Mononuclear cell (primary cell): ENCODE results near the gene ABCA4. TPM values are rescaled to one million over a fixed set of nuclear protein-coding genes. Genes with fewer than 3 reads are reported as not detected.

ENCODE experiments used
- H3K27me3 ChIP-seq: 2 replicates; pipeline ENCODE4 v1.6.0; 2011; ENCODE audit warnings: low read length, control low read depth; ENCODE audit not compliant: insufficient read depth
- H3K4me1 ChIP-seq: 2 replicates; pipeline ENCODE4 v1.5.1; 2011; ENCODE audit warnings: mild to moderate bottlenecking, low read length, control low read depth; ENCODE audit not compliant: insufficient read depth
- H3K4me3 ChIP-seq: 2 replicates; pipeline ENCODE4 v1.5.1; 2011; ENCODE audit warnings: mild to moderate bottlenecking, low read length, moderate library complexity
- H3K9me3 ChIP-seq: 2 replicates; pipeline ENCODE4 v1.5.1; 2011; ENCODE audit warnings: low read depth, mild to moderate bottlenecking, control low read depth, low read length
- total RNA-seq: library from RNA; depleted of rRNA; stranded (reverse); fragments of >200 nt; gene quantifications from one replicate; pipeline ENCODE4 v1.2.3, GENCODE V29; 2012

The ABCA4 gene
- total RNA-seq, 1 donor: not detected

- peaks cover 14% of the 10 kb centered on the region for H3K4me1 ChIP-seq
- H3K27me3 ChIP-seq: no peaks in the 10 kb centered on the region
- H3K9me3 ChIP-seq: no peaks in the 10 kb centered on the region
- H3K4me3 ChIP-seq: no peak overlapping the region
Measured at GRCh38 chr1:94045465-94046056, 75.4 kb downstream of the ABCA4 start.

GRCh38 chr1:94044891-94045290 is 76.1 kb downstream of the ABCA4 start:
- Histone ChIP-seq H3K27me3 (no peaks in the 10 kb centered on the region), H3K9me3 (no peaks in the 10 kb centered on the region), H3K4me1 (peaks cover 14% of the 10 kb centered on the region), H3K4me3 (no peak overlapping the region)

DNA sequence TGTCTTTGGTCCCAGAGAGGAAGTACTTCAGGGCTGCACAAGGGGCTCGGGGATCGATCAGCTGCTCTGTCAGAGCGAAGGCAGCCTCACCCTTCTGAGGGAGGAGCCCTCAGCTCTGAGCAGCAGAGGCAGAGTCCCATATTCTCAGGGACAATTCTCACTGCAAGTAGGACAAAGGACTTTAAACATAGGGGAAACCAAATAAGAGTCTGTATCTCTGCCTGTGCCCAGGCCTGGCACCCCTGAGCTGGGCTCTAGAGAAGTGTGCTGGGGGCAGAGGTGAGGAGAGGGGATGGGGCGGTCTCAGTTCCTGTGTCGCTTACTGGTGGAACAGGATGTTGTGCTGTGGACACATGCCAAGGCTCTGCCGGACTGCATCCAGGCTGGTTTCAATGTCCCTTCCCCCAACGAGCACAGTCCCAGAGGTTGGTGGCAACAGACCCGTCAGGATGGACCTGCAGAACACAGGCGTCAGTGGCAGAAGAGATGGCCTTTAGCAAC is 76.6 kb downstream of the ABCA4 start:
- Histone ChIP-seq H3K4me1 (peaks cover 14% of the 10 kb centered on the region), H3K4me3 (no peak overlapping the region), H3K9me3 (no peaks in the 10 kb centered on the region), H3K27me3 (peaks cover 1% of the 10 kb centered on the region)

- H3K4me3 ChIP-seq: no peak overlapping the region
- no peaks in the 10 kb centered on the region for H3K9me3 ChIP-seq
- peaks cover 5% of the 10 kb centered on the region for H3K27me3 ChIP-seq
- peaks cover 14% of the 10 kb centered on the region for H3K4me1 ChIP-seq
Measured at GRCh38 chr1:94043738-94044289, 77.1 kb downstream of the ABCA4 start.

- Histone ChIP-seq H3K4me3 (no peak overlapping the region), H3K9me3 (no peaks in the 10 kb centered on the region), H3K4me1 (peaks cover 14% of the 10 kb centered on the region), H3K27me3 (peaks cover 16% of the 10 kb centered on the region)
Measured at GRCh38 chr1:94042388-94042787, 78.6 kb downstream of the ABCA4 start.

DNA sequence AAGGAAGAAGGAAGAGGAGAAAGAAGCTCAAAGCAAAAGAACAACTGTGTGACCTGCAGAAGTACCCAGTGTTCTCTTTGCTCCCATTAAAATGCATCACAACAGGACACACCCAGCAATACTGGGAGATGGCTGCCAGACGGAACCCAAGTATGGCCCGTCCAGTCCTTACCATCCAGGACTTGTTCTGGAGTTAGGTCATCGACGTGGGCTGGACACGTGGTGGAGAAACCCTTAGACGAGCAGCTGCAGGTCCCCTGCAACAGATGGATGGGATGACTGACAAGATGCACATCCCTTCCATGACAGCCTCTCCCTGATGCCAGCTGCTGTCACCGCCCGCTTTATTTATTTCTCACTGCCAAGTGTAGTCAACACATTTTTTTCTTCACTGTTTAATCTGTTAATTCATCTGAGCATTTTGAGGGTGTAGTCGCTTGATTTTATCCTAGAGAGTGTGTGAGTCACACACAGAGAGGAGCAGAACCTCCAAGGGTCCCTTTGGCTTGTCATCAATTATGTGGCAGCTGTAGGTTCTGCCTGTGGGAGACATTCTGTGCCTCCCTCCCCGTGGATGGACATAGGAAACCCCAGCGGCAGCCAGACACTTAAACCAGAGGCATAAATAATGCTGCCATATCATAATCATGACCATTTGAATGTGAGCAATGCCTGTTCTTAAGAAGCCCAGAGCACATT is 80.9 kb downstream of the ABCA4 start:
- peaks cover 17% of the 10 kb centered on the region for H3K27me3 ChIP-seq
- H3K4me1 ChIP-seq: peaks cover 10% of the 10 kb centered on the region
- H3K9me3 ChIP-seq: no peaks in the 10 kb centered on the region
- H3K4me3 ChIP-seq: no peak overlapping the region

GRCh38 chr1:94039514-94039870 is 81.5 kb downstream of the ABCA4 start:
- peaks cover 17% of the 10 kb centered on the region for H3K27me3 ChIP-seq
- H3K9me3 ChIP-seq: no peaks in the 10 kb centered on the region
- H3K4me1 ChIP-seq: peaks cover 5% of the 10 kb centered on the region
- no peak overlapping the region for H3K4me3 ChIP-seq

DNA sequence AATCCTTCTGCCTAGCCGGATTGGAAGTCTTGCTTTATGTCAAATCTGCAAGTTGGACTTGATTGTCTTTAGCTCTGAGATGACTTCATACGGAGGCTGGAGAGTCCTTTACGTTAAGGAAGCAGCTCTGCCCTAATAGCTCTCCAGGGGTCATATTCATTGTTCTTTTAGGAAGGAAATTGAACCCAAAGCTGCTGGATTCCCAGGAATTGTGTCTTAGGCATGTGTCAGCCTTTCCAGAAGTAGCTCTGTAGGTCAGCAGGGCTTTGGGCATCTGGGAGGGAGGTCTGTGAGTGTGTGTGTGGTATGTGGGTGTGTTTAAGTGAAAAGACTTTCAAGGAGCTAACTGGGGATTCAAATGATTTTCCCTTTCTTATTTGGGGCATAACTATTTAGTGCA is 82.4 kb downstream of the ABCA4 start:
- peaks cover 17% of the 10 kb centered on the region for H3K27me3 ChIP-seq
- no peak overlapping the region for H3K4me3 ChIP-seq
- H3K9me3 ChIP-seq: no peaks in the 10 kb centered on the region
- no peaks in the 10 kb centered on the region for H3K4me1 ChIP-seq

DNA sequence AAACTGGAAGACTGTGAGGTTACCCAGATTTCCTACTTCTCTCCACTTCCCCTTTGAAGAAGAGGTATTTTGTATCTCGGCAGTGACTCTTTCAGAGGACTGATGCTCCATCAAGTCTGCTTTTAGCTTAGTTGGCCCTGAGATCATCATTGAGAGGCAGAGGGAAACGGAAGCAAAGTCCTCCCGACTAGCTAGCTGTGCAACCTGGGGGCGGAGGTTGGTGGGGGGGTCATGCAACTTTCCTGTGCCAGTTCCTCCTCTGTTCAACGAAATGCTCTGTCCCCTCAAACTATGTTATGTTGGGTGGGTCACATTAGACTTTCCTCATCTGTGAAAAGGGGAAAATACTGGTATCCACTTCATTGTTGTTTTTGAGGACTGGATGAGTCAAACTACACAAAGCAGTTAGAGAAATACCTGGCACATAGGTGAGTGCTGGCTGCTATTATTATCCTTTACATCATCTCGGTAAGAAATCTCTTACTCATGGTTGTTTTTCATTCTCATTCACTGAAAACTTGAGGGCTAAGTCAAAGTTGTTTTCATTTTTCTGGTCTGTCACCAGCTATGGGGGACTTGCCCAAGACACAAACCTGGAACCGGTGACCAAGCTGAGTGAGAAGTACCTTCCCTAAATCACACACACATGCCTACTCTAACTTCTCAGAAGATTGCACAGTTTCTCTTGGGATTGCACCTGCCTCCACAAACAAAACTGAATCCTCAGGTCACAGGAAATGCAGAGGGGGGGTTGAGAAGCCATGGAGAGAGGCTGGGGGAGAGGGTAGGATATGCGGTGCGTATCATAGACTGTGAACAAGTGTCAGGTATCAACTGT is 83.3 kb downstream of the ABCA4 start:
- H3K4me1 ChIP-seq: no peaks in the 10 kb centered on the region

GRCh38 chr1:94036730-94037129 is 84.2 kb downstream of the ABCA4 start:
- peaks cover 17% of the 10 kb centered on the region for H3K27me3 ChIP-seq
- no peak overlapping the region for H3K4me3 ChIP-seq
- no peaks in the 10 kb centered on the region for H3K9me3 ChIP-seq
- H3K4me1 ChIP-seq: no peaks in the 10 kb centered on the region

More for the DNA sequence above, 83.3 kb downstream of the ABCA4 start:
- no peak overlapping the region for H3K4me3 ChIP-seq
- no peaks in the 10 kb centered on the region for H3K9me3 ChIP-seq
- peaks cover 17% of the 10 kb centered on the region for H3K27me3 ChIP-seq

- H3K27me3 ChIP-seq: peaks cover 13% of the 10 kb centered on the region
- no peak overlapping the region for H3K4me3 ChIP-seq
- H3K4me1 ChIP-seq: no peaks in the 10 kb centered on the region
- H3K9me3 ChIP-seq: no peaks in the 10 kb centered on the region
Measured at GRCh38 chr1:94033849-94034248, 87.1 kb downstream of the ABCA4 start.

- H3K27me3 ChIP-seq: peaks cover 3% of the 10 kb centered on the region
- H3K9me3 ChIP-seq: no peaks in the 10 kb centered on the region
- H3K4me3 ChIP-seq: no peak overlapping the region
- no peaks in the 10 kb centered on the region for H3K4me1 ChIP-seq
Measured at GRCh38 chr1:94032637-94033036, 88.3 kb downstream of the ABCA4 start.

- Histone ChIP-seq H3K9me3 (no peaks in the 10 kb centered on the region), H3K27me3 (no peaks in the 10 kb centered on the region), H3K4me1 (no peaks in the 10 kb centered on the region), H3K4me3 (no peak overlapping the region)
Measured at GRCh38 chr1:94031591-94031990, 89.4 kb downstream of the ABCA4 start.

- no peaks in the 10 kb centered on the region for H3K27me3 ChIP-seq
- H3K4me1 ChIP-seq: no peaks in the 10 kb centered on the region
- H3K9me3 ChIP-seq: no peaks in the 10 kb centered on the region
- no peak overlapping the region for H3K4me3 ChIP-seq
Measured at GRCh38 chr1:94031154-94031553, 89.8 kb downstream of the ABCA4 start.
